Heart right ventricle (tissue), 16 donors: ENCODE data around the gene ATP5F1A. TPM values are rescaled to one million over a fixed set of nuclear protein-coding genes. Genes with fewer than 3 reads are reported as not detected.
A peak's percentile ranks its signal among the peaks of the same experiment; 100 is the strongest.

Experiments
- ATAC-seq, 8 donors: fragments of 200-7000 bp; cut with Tn5 transposase; one replicate each; pipeline ENCODE4 v1.9.1; 2020; ENCODE audit warnings: mild to moderate bottlenecking in 8 of 8, moderate library complexity in 8 of 8, moderate number of reproducible peaks in 1 of 8
- DNase-seq, 2 donors: peaks; one replicate each; pipeline ENCODE4 v3.0.0-alpha.2; 2020
- H3K27ac ChIP-seq, 10 donors: fragments of 200-600 bp; sonication (generic) in 2 of 10; one replicate each; pipeline versions ENCODE4 v1.5.0 to v1.8.0; 2020 to 2022; ENCODE audit warnings: mild to moderate bottlenecking in 3 of 10
- H3K27me3 ChIP-seq, 7 donors: fragments of 200-600 bp; one replicate each; pipeline ENCODE4 v1.8.0; 2021 to 2022; ENCODE audit warnings: mild to moderate bottlenecking in 2 of 7
- H3K36me3 ChIP-seq, 9 donors: fragments of 200-600 bp; sonication (generic) in 1 of 9; one replicate each; pipeline versions ENCODE4 v1.5.0 to v1.8.0; 2020 to 2022; ENCODE audit warnings: mild to moderate bottlenecking in 2 of 9
- H3K4me1 ChIP-seq, 9 donors: fragments of 200-600 bp; sonication (generic) in 1 of 9; one replicate each; pipeline versions ENCODE4 v1.5.0 to v1.8.0; 2020 to 2022; ENCODE audit warnings: mild to moderate bottlenecking in 4 of 9
- H3K4me3 ChIP-seq, 10 donors: fragments of 200-600 bp; sonication (generic) in 2 of 10; one replicate each; pipeline versions ENCODE4 v1.5.0 to v1.8.0; 2020 to 2022; ENCODE audit warnings: mild to moderate bottlenecking in 7 of 10, moderate library complexity in 2 of 10
- H3K9me3 ChIP-seq, 11 donors: fragments of 200-600 bp in 10 of 11; sonication (generic) in 2 of 11; one replicate each; pipeline versions ENCODE4 v1.5.0 to v1.8.0; 2013 to 2022; ENCODE audit warnings: mild to moderate bottlenecking in 2 of 11, control low read depth in 1 of 11, moderate library complexity in 1 of 11
- CTCF ChIP-seq, 9 donors: fragments of 200-600 bp; sonication (generic) in 2 of 9; IDR thresholded peaks; one replicate each; pipeline versions ENCODE4 v1.5.0 to v1.8.0; 2021 to 2022; ENCODE audit warnings: antibody characterized with exemption in 9 of 9, mild to moderate bottlenecking in 5 of 9, moderate library complexity in 1 of 9
- WGBS, 2 donors: extraction: QIAGEN DNeasy Blood & Tissue Kit; methylation state at CpG; one replicate each; pipeline ENCODE4 v1.1.7; 2013; ENCODE audit warnings: inconsistent platforms in 1 of 2; 5-methylcytosine and 5-hydroxymethylcytosine counted together
- intact Hi-C, 10 donors: fragments of 100-400 bp; cut with DNase I; formaldehyde crosslinking; loops; one replicate each; pipeline versions ENCODE4 v1.11.1 to v1.14.2; 2022
- long read RNA-seq, 3 donors: library from polyadenylated mRNA; unstranded; transcript quantifications; one replicate each; pipeline ENCODE4 v2.0.0, GENCODE V29; 2020 to 2021
- polyA plus RNA-seq, 2 donors: library from polyadenylated mRNA; stranded (reverse); fragments of 200-250 nt; gene quantifications; one replicate each; pipeline ENCODE4 v1.2.3, GENCODE V29; 2013
- total RNA-seq, 10 donors: library from RNA; stranded (reverse); fragmentation: NEBNext Ultra II Directional in 3 of 10; extraction: Animal tissue kit (Norgen Biotek cat#: 25700) in 3 of 10; gene quantifications; one replicate each; pipeline versions ENCODE4 v1.2.1 to v1.2.4, GENCODE V29; 2021 to 2023
- donor health status: Arrhythmogenic right ventricular cardiomyopathy.
- donor health status: ischemic (EF 13 %, LVEDD 7.1; RV severe dilation, severe dysfunction).
- donor health status: healthy with polysubstance abuse.
- donor health status: DM: no; HTN: yes; CAD: no.
- donor health status: DM: no; HTN: no; CAD: no.
- donor health status: ischemic (EF 25% LVEDD 6.9; RV normal size, moderate dysfunction).
- donor health status: ischemic (EF 25% LVEDD 5.7; RV mildly dilated, moderate dysfunction).
- donor health status: healthy.
- donor health status: DM: yes; HTN: yes; CAD: no.
- donor health status: Ischemic cardiomyopathy.
- donor health status: ischemic (EF 35%, LVEDD 5.7; RV mildly dilated, moderate dysfunction).
- donor health status: nonischemic (EF 11% LVEDD 7.7; RV severe dilation, severe dysfunction).
- donor health status: DM: yes; HTN: yes; CAD: no.
- donor health status: PGD.
- donor health status: ischemic (EF 29% LVEDD 5.4; RV normal size, mild dysfunction).
- donor health status: nonischemic (EF 23%, LVEDD 6.1; RV moderate dilation, normal function).

ATP5F1A gene
- total RNA-seq (1,000 to 10,000 TPM; 1,431 to 2,460 (median 2,025) TPM), polyA plus RNA-seq (100 to 1,000 TPM; 613 to 818 TPM)
- long read RNA-seq, donor 1, full-length matches to known transcripts = 2,187 of 2,346 reads
- long read RNA-seq, donor 1, partial matches to known transcripts = 140 of 2,346 reads
- long read RNA-seq, donor 1, other reads (novel, unspliced or antisense) = 19 of 2,346 reads
- long read RNA-seq, donor 2, full-length matches to known transcripts = 3,354 of 3,628 reads
- long read RNA-seq, donor 2, partial matches to known transcripts = 246 of 3,628 reads
- long read RNA-seq, donor 2, other reads (novel, unspliced or antisense) = 28 of 3,628 reads
- long read RNA-seq, donor 3, full-length matches to known transcripts = 8,154 of 8,960 reads
- long read RNA-seq, donor 3, partial matches to known transcripts = 693 of 8,960 reads
- long read RNA-seq, donor 3, other reads (novel, unspliced or antisense) = 113 of 8,960 reads

- peak; percentile 83 to 95 for DNase-seq
- Histone ChIP-seq H3K4me1 (peaks cover 0 to 51% (median 44%) of the 10 kb centered on the region in 9 donors), H3K36me3 (peaks cover 0 to 32% (median 15%) of the 10 kb centered on the region in 9 donors), H3K4me3 (peak within 1 kb of the TSS; percentile 72 to 100 (median 86)), H3K27ac (peak within 1 kb of the TSS; percentile 87 to 98 (median 95)), H3K27me3 (no peaks in the 10 kb centered on the region), H3K9me3 (no peaks in the 10 kb centered on the region)
- 0 to 1% methylated on average over 53 of the region's 53 CpGs for WGBS, 2 donors
- ATAC-seq = peak; percentile 90 to 95 (median 92)
- intact Hi-C loops = no loop called here
- peak in 3 of 9 donors; percentile 9 to 20 (median 11) for TF ChIP-seq CTCF (IDR thresholded peaks at IDR 0.05)
These were observed at the start of gene ATP5F1A for GRCh38 chr18:46097801-46098615. ATP5F1A (minus strand) TSS chr18:46098296; CDS start chr18:46098231, 65 bp downstream.

GRCh38 chr18:46141199-46141598 lies 43.1 kb upstream of the ATP5F1A start:
- no peak for DNase-seq

GRCh38 chr18:46140173-46140572 lies 42.1 kb upstream of the ATP5F1A start:
- TF ChIP-seq CTCF (IDR thresholded peaks at IDR 0.05) = no peak
- Histone ChIP-seq H3K27ac (no peak overlapping the region), H3K36me3 (no peaks in the 10 kb centered on the region), H3K4me3 (no peak overlapping the region), H3K4me1 (peaks cover 0 to 5% (median 0%) of the 10 kb centered on the region in 9 donors), H3K27me3 (no peaks in the 10 kb centered on the region), H3K9me3 (no peaks in the 10 kb centered on the region)
- 98% methylated on average over 4 of the region's 4 CpGs for WGBS, 2 donors
- intact Hi-C loops = no loop called here
- no peak for ATAC-seq
- DNase-seq = no peak

More at GRCh38 chr18:46141199-46141598, 43.1 kb upstream of the ATP5F1A start:
- H3K4me3 ChIP-seq = no peak overlapping the region
- no peak for ATAC-seq
- intact Hi-C loops = no loop called here
- H3K4me1 ChIP-seq = no peaks in the 10 kb centered on the region
- H3K27ac ChIP-seq = no peak overlapping the region
- TF ChIP-seq CTCF (IDR thresholded peaks at IDR 0.05) = no peak
- H3K36me3 ChIP-seq = no peaks in the 10 kb centered on the region
- no peaks in the 10 kb centered on the region for H3K27me3 ChIP-seq
- H3K9me3 ChIP-seq = no peaks in the 10 kb centered on the region
- WGBS, 2 donors = 89 to 94% methylated on average over 4 of the region's 4 CpGs
